Muscle layer of colon (tissue), 2 donors: ENCODE measurements around the gene FOXD2.

ENCODE experiments used
- H3K27ac ChIP-seq: one replicate; pipeline ENCODE4 v1.7.0; 2013; ENCODE audit warnings: low read depth, mild to moderate bottlenecking, low read length, moderate library complexity
- H3K27me3 ChIP-seq, 2 donors: one replicate each; pipeline ENCODE4 v1.7.0; 2013; ENCODE audit warnings: low read length in 2 of 2, mild to moderate bottlenecking in 2 of 2; ENCODE audit not compliant: insufficient read depth in 2 of 2, control insufficient read depth in 1 of 2
- H3K36me3 ChIP-seq: one replicate; pipeline ENCODE4 v1.7.0; 2013; ENCODE audit warnings: mild to moderate bottlenecking, low read length; ENCODE audit not compliant: insufficient read depth
- H3K4me1 ChIP-seq: one replicate; pipeline ENCODE4 v1.7.0; 2013; ENCODE audit warnings: mild to moderate bottlenecking, low read length; ENCODE audit not compliant: insufficient read depth
- H3K4me3 ChIP-seq, 2 donors: one replicate each; pipeline ENCODE4 v1.7.0; 2013; ENCODE audit warnings: low read length in 2 of 2, low read depth in 1 of 2, mild to moderate bottlenecking in 1 of 2, moderate library complexity in 1 of 2
- H3K9ac ChIP-seq: one replicate; pipeline ENCODE4 v1.7.0; 2013; ENCODE audit warnings: low read length
- H3K9me3 ChIP-seq: one replicate; pipeline ENCODE4 v1.7.0; 2013; ENCODE audit warnings: mild to moderate bottlenecking, low read length
- donor health status: abdominal sarcoma.
- donor health status: Adenocarcinoma of cecum.

FOXD2 gene

GRCh38 chr1:47403321-47403910 is 34.4 kb upstream of the FOXD2 start:
- Histone ChIP-seq H3K4me3 (no peak overlapping the region), H3K27me3 (no peaks in the 10 kb centered on the region), H3K36me3 (no peaks in the 10 kb centered on the region), H3K4me1 (no peaks in the 10 kb centered on the region), H3K9me3 (no peaks in the 10 kb centered on the region), H3K9ac (no peak overlapping the region), H3K27ac (no peak overlapping the region)

- Histone ChIP-seq H3K36me3 (no peaks in the 10 kb centered on the region), H3K9me3 (no peaks in the 10 kb centered on the region), H3K4me1 (no peaks in the 10 kb centered on the region)
These were observed 32.1 kb upstream of the FOXD2 start for GRCh38 chr1:47405697-47406096.

GRCh38 chr1:47406966-47407365 is 30.9 kb upstream of the FOXD2 start:
- H3K9ac ChIP-seq = no peak overlapping the region
- no peaks in the 10 kb centered on the region for H3K36me3 ChIP-seq
- H3K4me3 ChIP-seq = no peak overlapping the region
- no peaks in the 10 kb centered on the region for H3K27me3 ChIP-seq
- no peaks in the 10 kb centered on the region for H3K9me3 ChIP-seq
- no peaks in the 10 kb centered on the region for H3K4me1 ChIP-seq
- no peak overlapping the region for H3K27ac ChIP-seq

More at GRCh38 chr1:47405697-47406096, 32.1 kb upstream of the FOXD2 start:
- H3K27ac ChIP-seq = no peak overlapping the region
- no peak overlapping the region for H3K4me3 ChIP-seq
- H3K27me3 ChIP-seq = no peaks in the 10 kb centered on the region
- no peak overlapping the region for H3K9ac ChIP-seq

GRCh38 chr1:47407481-47407880 is 30.4 kb upstream of the FOXD2 start:
- no peaks in the 10 kb centered on the region for H3K4me1 ChIP-seq
- no peak overlapping the region for H3K9ac ChIP-seq
- no peak overlapping the region for H3K4me3 ChIP-seq
- H3K27me3 ChIP-seq = no peaks in the 10 kb centered on the region
- H3K9me3 ChIP-seq = no peaks in the 10 kb centered on the region
- H3K27ac ChIP-seq = no peak overlapping the region
- H3K36me3 ChIP-seq = no peaks in the 10 kb centered on the region

- Histone ChIP-seq H3K9ac (no peak overlapping the region), H3K27me3 (no peaks in the 10 kb centered on the region), H3K9me3 (no peaks in the 10 kb centered on the region), H3K4me3 (no peak overlapping the region), H3K27ac (no peak overlapping the region), H3K36me3 (no peaks in the 10 kb centered on the region), H3K4me1 (no peaks in the 10 kb centered on the region)
These were observed 28.4 kb upstream of the FOXD2 start for GRCh38 chr1:47409311-47410067.

DNA sequence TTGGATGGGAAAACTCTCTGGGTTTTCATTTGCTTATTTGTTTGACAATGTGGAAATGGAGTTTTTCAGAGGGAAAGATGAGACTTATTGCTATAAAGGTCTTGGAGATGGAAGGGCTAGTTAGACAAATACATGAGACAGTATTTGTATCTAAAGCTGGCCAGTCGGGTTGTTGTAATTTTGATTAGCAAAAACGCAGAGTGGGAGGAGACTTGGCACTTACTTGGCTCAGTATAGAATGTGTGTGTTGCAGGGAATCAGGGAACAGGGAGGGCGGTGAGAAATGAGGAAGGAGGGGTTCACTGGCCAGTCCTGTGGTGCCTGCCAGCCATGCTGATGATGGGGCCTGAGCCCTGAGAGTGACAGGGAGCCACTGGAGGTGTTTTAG is 27.8 kb upstream of the FOXD2 start:
- H3K9ac ChIP-seq = no peak overlapping the region
- no peaks in the 10 kb centered on the region for H3K4me1 ChIP-seq
- H3K9me3 ChIP-seq = no peaks in the 10 kb centered on the region
- peaks cover under 1 to 1% of the 10 kb centered on the region in 2 donors for H3K27me3 ChIP-seq
- no peak overlapping the region for H3K27ac ChIP-seq
- H3K36me3 ChIP-seq = no peaks in the 10 kb centered on the region
- no peak overlapping the region for H3K4me3 ChIP-seq

- H3K27me3 ChIP-seq = peaks cover 10 to 13% of the 10 kb centered on the region in 2 donors
- no peak overlapping the region for H3K9ac ChIP-seq
- H3K4me3 ChIP-seq = no peak overlapping the region
- no peak overlapping the region for H3K27ac ChIP-seq
- no peaks in the 10 kb centered on the region for H3K4me1 ChIP-seq
- no peaks in the 10 kb centered on the region for H3K9me3 ChIP-seq
- no peaks in the 10 kb centered on the region for H3K36me3 ChIP-seq
These were observed 26.4 kb upstream of the FOXD2 start for GRCh38 chr1:47411436-47411835.

DNA sequence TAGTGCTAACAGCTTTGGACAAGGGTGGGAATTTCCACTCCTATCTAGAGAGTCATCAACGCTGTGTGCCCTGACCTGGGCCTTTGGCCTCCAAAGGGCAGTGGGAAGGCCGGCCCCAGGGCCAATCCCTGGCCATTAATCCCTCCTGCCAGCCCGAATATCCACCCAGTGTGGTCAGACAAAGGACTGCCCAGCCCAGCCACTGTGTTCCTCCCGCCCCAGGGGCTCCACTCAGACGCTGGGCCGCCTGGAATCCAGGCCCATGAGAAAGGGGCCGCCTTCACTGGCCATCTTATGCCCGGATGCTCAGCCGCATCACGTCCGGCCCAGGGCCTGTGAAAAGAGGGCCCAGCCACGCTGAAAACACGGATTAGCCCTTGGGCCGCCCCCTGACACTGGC is 25.4 kb upstream of the FOXD2 start:
- Histone ChIP-seq H3K9ac (no peak overlapping the region), H3K27ac (no peak overlapping the region), H3K4me3 (no peak overlapping the region), H3K36me3 (no peaks in the 10 kb centered on the region), H3K9me3 (no peaks in the 10 kb centered on the region), H3K27me3 (peaks cover 13 to 18% of the 10 kb centered on the region in 2 donors), H3K4me1 (no peaks in the 10 kb centered on the region)

- Histone ChIP-seq H3K36me3 (no peaks in the 10 kb centered on the region), H3K4me1 (no peaks in the 10 kb centered on the region), H3K27me3 (peaks cover 23 to 35% of the 10 kb centered on the region in 2 donors), H3K9me3 (no peaks in the 10 kb centered on the region), H3K4me3 (no peak within 1 kb of the TSS), H3K27ac (no peak within 1 kb of the TSS), H3K9ac (no peak within 1 kb of the TSS)
These were observed 22.0 kb upstream of the FOXD2 start, which contains the start of gene FOXE3 for GRCh38 chr1:47415728-47416318. Gene FOXE3 (plus strand): TSS chr1:47416285. CDS start chr1:47416316, 31 bp downstream.

DNA sequence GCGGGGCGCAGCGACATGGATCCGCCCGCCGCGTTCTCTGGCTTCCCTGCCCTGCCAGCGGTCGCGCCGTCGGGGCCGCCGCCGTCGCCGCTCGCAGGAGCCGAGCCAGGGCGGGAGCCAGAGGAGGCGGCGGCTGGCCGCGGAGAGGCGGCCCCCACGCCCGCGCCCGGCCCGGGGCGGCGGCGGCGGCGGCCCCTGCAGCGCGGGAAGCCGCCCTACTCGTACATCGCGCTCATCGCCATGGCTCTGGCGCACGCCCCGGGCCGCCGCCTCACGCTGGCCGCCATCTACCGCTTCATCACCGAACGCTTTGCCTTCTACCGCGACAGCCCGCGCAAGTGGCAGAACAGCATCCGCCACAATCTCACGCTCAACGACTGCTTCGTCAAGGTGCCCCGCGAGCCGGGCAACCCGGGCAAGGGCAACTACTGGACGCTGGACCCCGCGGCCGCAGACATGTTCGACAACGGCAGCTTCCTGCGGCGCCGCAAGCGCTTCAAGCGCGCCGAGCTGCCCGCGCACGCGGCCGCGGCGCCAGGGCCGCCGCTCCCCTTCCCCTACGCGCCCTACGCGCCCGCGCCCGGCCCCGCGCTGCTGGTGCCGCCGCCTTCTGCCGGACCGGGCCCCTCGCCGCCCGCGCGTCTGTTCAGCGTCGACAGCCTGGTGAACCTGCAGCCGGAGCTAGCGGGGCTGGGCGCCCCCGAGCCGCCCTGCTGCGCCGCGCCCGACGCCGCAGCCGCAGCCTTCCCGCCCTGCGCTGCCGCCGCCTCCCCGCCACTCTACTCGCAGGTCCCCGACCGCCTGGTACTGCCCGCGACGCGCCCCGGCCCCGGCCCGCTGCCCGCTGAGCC is 21.3 kb upstream of the FOXD2 start:
- no peak overlapping the region for H3K9ac ChIP-seq
- H3K36me3 ChIP-seq = no peaks in the 10 kb centered on the region
- no peak overlapping the region for H3K4me3 ChIP-seq
- peaks cover 23 to 35% of the 10 kb centered on the region in 2 donors for H3K27me3 ChIP-seq
- H3K27ac ChIP-seq = no peak overlapping the region
- H3K9me3 ChIP-seq = no peaks in the 10 kb centered on the region
- no peaks in the 10 kb centered on the region for H3K4me1 ChIP-seq
